GM10266 (cell line): ENCODE measurements around the gene AP3D1.

Experiments
- DNase-seq: peaks from one replicate; pipeline ENCODE4 v3.0.0; 2012; ENCODE audit errors: extremely low spot score
- CTCF ChIP-seq: IDR thresholded peaks from 2 replicates; pipeline ENCODE4 v1.5.1; 2012; ENCODE audit warnings: mild to moderate bottlenecking, low read depth; ENCODE audit not compliant: control insufficient read depth, insufficient read depth; ENCODE audit errors: missing control alignments

AP3D1 gene

GRCh38 chr19:2077833-2078619, 73.3 kb downstream of the AP3D1 start:
- no peak for TF ChIP-seq CTCF
- DNase-seq: no peak

- no peak for DNase-seq
Measured at GRCh38 chr19:2077398-2077797, 74.0 kb downstream of the AP3D1 start.

GRCh38 chr19:2076526-2076944, 74.8 kb downstream of the AP3D1 start:
- no peak for TF ChIP-seq CTCF
- no peak for DNase-seq

More at GRCh38 chr19:2077398-2077797, 74.0 kb downstream of the AP3D1 start:
- no peak for TF ChIP-seq CTCF

DNA sequence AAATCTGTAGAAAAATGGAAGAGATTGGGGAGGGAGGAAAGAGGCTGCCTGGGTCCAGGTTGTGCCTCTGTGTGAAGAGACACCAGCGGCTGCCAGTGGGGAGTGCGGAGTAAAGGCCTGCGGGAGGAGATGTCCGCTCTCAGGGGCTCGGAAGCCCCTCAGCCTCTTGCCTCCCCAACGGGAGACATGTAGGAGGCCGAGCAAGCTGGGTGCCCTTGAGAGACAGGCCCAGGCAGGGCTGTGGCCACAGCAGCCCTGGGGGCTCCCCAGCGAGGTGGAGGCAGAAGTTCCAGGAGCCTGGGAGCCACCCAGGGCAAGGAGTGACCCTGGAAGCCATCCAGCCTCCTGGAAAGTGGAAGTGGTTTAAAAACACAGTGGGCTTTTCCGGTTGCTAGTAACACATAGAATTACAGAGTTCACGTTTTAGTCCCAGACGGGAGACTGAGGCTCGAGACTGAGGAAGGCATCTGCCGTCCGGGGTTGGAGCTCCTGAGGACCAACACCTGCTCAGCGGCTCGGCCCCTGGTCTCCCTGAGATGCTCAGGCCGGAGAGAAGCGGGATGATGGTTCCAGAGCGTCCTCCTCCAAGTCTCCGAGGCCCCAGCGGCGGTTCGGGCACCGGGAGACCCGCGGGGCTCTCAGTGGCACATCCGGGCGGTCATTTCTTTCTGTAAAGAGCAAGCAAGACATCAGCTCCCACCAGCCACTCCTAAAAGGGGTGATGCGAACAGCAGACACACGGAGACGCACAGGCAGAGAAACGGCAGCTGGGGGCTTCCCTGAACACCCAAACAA, 78.4 kb downstream of the AP3D1 start:
- no peak for TF ChIP-seq CTCF
- no peak for DNase-seq

DNA sequence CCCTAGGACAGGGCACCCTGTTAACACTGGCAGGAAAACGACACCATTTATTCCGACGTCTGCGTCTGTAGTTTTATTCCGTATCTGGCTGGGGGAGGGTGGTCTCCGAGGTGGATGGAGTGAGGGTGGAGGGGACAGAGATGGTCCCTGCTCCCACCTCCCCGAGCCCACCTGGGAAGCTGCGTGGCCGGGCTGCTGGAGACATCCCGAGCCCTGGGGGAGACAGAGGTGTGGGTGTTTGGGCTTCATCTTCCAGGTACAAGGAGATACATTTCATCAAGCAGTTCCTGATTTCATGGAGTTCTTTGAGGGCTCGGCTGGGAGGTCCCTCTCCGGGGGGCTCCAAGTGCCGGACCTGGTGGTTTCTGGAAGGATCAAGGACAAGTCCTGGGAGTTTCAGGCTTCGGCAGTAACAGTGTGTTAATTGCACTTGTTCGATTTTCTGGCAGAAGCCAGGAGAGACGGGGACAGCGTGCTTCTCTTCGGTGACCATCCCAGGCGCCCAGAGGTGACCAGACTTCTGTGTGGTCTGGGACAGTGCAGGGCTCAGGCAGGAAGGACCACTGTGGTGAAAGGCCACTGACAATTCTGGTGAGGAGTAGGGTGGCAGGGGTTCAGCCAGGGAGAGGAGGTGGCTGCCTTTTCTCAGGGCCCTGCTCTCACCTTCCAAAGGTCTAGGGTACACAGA, 80.2 kb downstream of the AP3D1 start:
- no peak for TF ChIP-seq CTCF

GRCh38 chr19:2070436-2070827, 80.9 kb downstream of the AP3D1 start:
- no peak for DNase-seq
- no peak for TF ChIP-seq CTCF

More for the DNA sequence above, 80.2 kb downstream of the AP3D1 start:
- DNase-seq: no peak
